Loucy (cell line): Measurements from ENCODE around the gene MKLN1.

ENCODE experiments used
- H2AFZ ChIP-seq: fragments of 200-600 bp; sonication (generic); 2 replicates; pipeline ENCODE4 v1.6.0; 2016; ENCODE audit warnings: antibody characterized with exemption, mild to moderate bottlenecking, low read length, moderate library complexity
- H3F3A ChIP-seq: fragments of 200-600 bp; 2 replicates; pipeline ENCODE4 v1.6.0; 2016; ENCODE audit warnings: antibody characterized with exemption, low read depth, mild to moderate bottlenecking
- H3K27me3 ChIP-seq: fragments of 200-600 bp; sonication (generic); 2 replicates; pipeline ENCODE4 v1.6.1; 2014; ENCODE audit warnings: low read length, mild to moderate bottlenecking; ENCODE audit not compliant: insufficient read depth, poor library complexity, severe bottlenecking
- H3K36me3 ChIP-seq: fragments of 200-600 bp; sonication (generic); 2 replicates; pipeline ENCODE4 v1.6.1; 2016; ENCODE audit warnings: low read length; ENCODE audit not compliant: insufficient read depth
- H3K4me1 ChIP-seq: fragments of 200-600 bp; sonication (generic); 2 replicates; pipeline ENCODE4 v1.5.1; 2014; ENCODE audit warnings: low read length, mild to moderate bottlenecking; ENCODE audit not compliant: insufficient read depth, poor library complexity, severe bottlenecking
- H3K4me2 ChIP-seq: fragments of 200-600 bp; sonication (generic); 2 replicates; pipeline ENCODE4 v1.6.0; 2014; ENCODE audit warnings: antibody characterized with exemption, low read length, low read depth, mild to moderate bottlenecking; ENCODE audit not compliant: poor library complexity, severe bottlenecking
- H3K4me3 ChIP-seq: fragments of 200-600 bp; sonication (generic); 2 replicates; pipeline ENCODE4 v1.5.1; 2014; ENCODE audit warnings: low read length, mild to moderate bottlenecking, mixed read lengths; ENCODE audit not compliant: poor library complexity, severe bottlenecking
- H3K79me2 ChIP-seq: fragments of 200-600 bp; sonication (generic); 2 replicates; pipeline ENCODE4 v1.6.1; 2014; ENCODE audit warnings: low read length; ENCODE audit not compliant: insufficient read depth
- H3K9ac ChIP-seq: fragments of 200-600 bp; sonication (generic); 2 replicates; pipeline ENCODE4 v1.6.0; 2014; ENCODE audit warnings: mild to moderate bottlenecking, low read depth, low read length, moderate library complexity; ENCODE audit not compliant: poor library complexity, severe bottlenecking
- H3K9me2 ChIP-seq: fragments of 200-600 bp; sonication (generic); replicated peaks from 2 replicates; pipeline ENCODE4 v1.6.1; 2016; ENCODE audit warnings: low read depth, low read length, mixed read lengths
- H3K9me3 ChIP-seq: fragments of 200-600 bp; sonication (generic); 2 replicates; pipeline ENCODE4 v1.6.1; 2014; ENCODE audit warnings: mild to moderate bottlenecking, antibody characterized with exemption, low read length, low read depth; ENCODE audit not compliant: insufficient read depth
- H4K20me1 ChIP-seq: fragments of 200-600 bp; sonication (generic); 2 replicates; pipeline ENCODE4 v1.6.0; 2014; ENCODE audit warnings: antibody characterized with exemption, low read length, mild to moderate bottlenecking; ENCODE audit not compliant: insufficient read depth, poor library complexity, severe bottlenecking
- CTCF ChIP-seq: fragments of 200-600 bp; sonication (generic); conservative IDR thresholded peaks from 2 replicates; pipeline ENCODE4 v1.5.1; 2014; ENCODE audit warnings: mild to moderate bottlenecking, antibody characterized with exemption, low read length
- EZH2phosphoT487 ChIP-seq: fragments of 200-600 bp; IDR thresholded peaks from 2 replicates; pipeline ENCODE4 v1.6.1; 2018; ENCODE audit warnings: antibody characterized with exemption, mild to moderate bottlenecking, moderate library complexity, borderline replicate concordance

The MKLN1 gene

GRCh38 chr7:131401194-131401593, 73.5 kb downstream of the MKLN1 start:
- Histone ChIP-seq H3K36me3 (peaks cover 66% of the 10 kb centered on the region), H3K9ac (no peak overlapping the region), H4K20me1 (peaks cover 2% of the 10 kb centered on the region), H3K4me3 (no peak overlapping the region), H3K4me1 (no peaks in the 10 kb centered on the region), H3K9me2 (no peaks in the 10 kb centered on the region), H3K27me3 (no peaks in the 10 kb centered on the region), H3K9me3 (peaks cover 6% of the 10 kb centered on the region; the same call in 1 of the 2 replicates), H2AFZ (no peak overlapping the region), H3K79me2 (peaks cover under 1% of the 10 kb centered on the region; the same call in 1 of the 2 replicates), H3K4me2 (no peak overlapping the region), H3F3A (no peaks in the 10 kb centered on the region)
- TF ChIP-seq EZH2phosphoT487 (no peak), CTCF (no peak)

GRCh38 chr7:131403322-131403721, 75.6 kb downstream of the MKLN1 start:
- H3K9me2 ChIP-seq = no peaks in the 10 kb centered on the region
- peaks cover 63% of the 10 kb centered on the region for H3K36me3 ChIP-seq
- no peaks in the 10 kb centered on the region for H3K27me3 ChIP-seq
- H3K4me3 ChIP-seq = no peak overlapping the region
- no peaks in the 10 kb centered on the region for H3K79me2 ChIP-seq
- no peak overlapping the region for H3K9ac ChIP-seq
- H3K9me3 ChIP-seq = peaks cover 6% of the 10 kb centered on the region; the same call in 1 of the 2 replicates
- TF ChIP-seq EZH2phosphoT487 (no peak), CTCF (no peak)
- no peak overlapping the region for H2AFZ ChIP-seq
- H3F3A ChIP-seq = no peaks in the 10 kb centered on the region
- H3K4me2 ChIP-seq = no peak overlapping the region
- no peaks in the 10 kb centered on the region for H4K20me1 ChIP-seq
- no peaks in the 10 kb centered on the region for H3K4me1 ChIP-seq

- TF ChIP-seq EZH2phosphoT487 (no peak), CTCF (no peak)
- no peak overlapping the region for H3K4me3 ChIP-seq
- no peak overlapping the region for H3K9ac ChIP-seq
- no peaks in the 10 kb centered on the region for H3K79me2 ChIP-seq
- no peak overlapping the region for H3K4me2 ChIP-seq
- peaks cover 6% of the 10 kb centered on the region; the same call in 1 of the 2 replicates for H3K9me3 ChIP-seq
- H3K36me3 ChIP-seq = peaks cover 54% of the 10 kb centered on the region
- no peaks in the 10 kb centered on the region for H3K4me1 ChIP-seq
- H3K27me3 ChIP-seq = no peaks in the 10 kb centered on the region
- no peaks in the 10 kb centered on the region for H3K9me2 ChIP-seq
- H3F3A ChIP-seq = no peaks in the 10 kb centered on the region
- H4K20me1 ChIP-seq = no peaks in the 10 kb centered on the region
- H2AFZ ChIP-seq = no peak overlapping the region
Observed at GRCh38 chr7:131404226-131404911, 76.7 kb downstream of the MKLN1 start.
